AML-193 (cell line): ENCODE data around the gene CELF2.

ENCODE experiments used
- DNase-seq, 2 experiments: peaks; one replicate each; lab custom pipeline; 2025; lab: John Stamatoyannopoulos, UW

Gene CELF2

GRCh38 chr10:11225935-11226334, 208.3 kb downstream of the CELF2 start:
- DNase-seq: peak; percentile 11 to 37

DNA sequence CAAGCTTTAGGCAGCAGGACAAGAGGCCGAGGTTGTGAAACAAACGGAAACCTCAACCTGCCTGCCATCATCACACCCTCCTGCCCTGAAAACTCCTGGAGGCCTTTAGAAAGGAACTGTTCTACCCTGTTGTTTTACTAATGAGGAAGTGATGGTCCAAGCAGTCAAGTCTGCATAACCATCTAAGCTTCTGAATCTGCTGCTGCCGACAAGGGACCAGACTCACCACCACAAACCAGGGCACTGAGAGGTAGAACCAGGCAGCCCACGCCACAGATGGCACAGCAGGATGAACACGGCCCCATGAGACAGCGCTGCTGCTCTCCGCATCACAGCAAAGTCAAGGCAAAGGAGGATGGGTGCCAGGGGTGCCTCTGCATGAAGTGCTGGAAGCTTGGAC, 209.4 kb downstream of the CELF2 start:
- DNase-seq: no peak

GRCh38 chr10:11229893-11230292, 212.2 kb downstream of the CELF2 start:
- DNase-seq: no peak

GRCh38 chr10:11230498-11231167, 213.0 kb downstream of the CELF2 start:
- no peak for DNase-seq

- DNase-seq: no peak
These were observed 213.6 kb downstream of the CELF2 start for GRCh38 chr10:11231285-11231684.

DNA sequence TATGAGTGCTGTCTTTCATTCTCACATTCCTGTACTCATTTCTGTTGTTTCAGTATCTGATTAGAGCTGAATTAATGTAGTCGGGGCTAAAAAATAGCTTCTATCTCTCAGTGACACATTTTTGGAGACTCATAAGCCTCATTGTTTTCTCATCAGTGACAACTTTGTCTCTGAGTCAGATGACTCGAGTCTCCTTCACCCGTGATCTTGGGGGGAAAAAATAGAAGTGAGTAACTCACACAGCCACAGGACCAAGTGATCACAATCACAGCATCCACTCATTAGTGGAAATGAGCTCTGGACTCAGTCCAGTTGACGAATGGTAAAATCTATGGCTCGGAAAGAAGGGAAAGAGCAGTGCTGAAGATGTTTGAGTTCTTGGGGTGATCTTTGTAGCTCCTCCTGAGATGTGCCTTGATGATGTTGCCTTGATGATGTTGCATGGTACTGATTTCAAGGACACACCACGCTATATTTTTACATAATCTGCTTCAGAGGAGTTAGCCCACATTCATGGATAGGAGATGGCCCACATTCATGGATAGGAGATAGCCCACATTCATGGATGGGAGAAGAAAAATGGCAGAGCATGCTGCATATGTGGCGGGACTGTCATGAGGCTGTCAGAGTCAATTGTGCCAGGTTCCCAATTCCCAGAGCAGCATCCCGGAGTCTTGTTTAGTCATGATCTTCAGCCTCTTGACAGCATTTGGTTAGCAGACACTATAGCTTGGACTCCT, 214.7 kb downstream of the CELF2 start:
- DNase-seq: no peak

DNA sequence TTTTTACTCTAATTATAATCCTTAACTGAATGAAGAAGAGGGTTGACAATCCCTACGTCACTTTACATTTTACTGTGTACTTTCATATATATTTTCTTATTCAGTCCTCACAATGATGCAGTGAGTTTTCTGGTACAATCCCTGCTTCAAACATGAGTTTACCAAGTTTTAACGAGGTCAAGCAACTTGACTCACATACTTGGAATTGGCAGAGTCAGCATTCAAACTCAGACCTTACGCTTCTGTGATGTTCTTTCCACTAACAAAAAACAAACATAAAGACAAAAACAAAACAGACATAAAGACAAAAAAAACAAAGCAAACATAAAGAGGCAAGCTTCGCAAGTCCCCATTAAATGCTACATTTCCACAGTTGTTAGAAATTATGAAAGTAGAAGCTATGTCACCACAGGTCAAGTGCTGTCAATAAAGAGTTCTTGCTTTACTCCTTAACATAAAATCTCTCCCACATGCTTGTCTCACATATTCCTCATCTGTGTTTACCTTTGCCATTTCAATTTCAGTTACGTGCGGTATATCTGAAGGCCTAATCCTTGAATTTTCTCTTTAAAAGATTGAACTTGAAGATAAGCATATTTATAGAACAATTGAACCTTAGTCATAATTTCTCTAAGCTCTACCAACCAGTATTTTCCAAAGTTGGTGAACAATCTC, 217.3 kb downstream of the CELF2 start:
- DNase-seq: no peak

- DNase-seq: no peak
These were observed 218.1 kb downstream of the CELF2 start for GRCh38 chr10:11235771-11236170.

GRCh38 chr10:11236234-11236633, 218.6 kb downstream of the CELF2 start:
- DNase-seq: no peak

DNA sequence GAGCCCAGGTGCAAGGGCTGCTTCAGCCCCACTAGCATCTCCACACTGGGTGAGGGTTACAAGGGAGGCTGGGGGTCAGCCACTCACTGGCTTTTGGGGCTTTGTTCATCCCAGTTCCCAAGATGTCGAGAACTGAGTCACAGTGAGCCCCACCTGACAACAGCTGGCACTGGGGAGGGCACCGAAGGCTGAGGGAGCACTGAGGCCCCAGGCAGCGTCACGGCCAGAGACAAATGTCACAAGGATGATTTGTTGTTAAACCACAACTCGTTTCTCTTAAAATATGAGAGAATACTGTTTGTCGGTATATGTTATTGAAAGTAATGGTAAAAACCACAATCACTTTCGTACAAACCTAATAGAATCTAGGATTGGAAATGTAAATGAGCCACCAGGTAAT, 219.9 kb downstream of the CELF2 start:
- no peak for DNase-seq

- DNase-seq: no peak
These were observed 221.2 kb downstream of the CELF2 start for GRCh38 chr10:11238893-11239292.

GRCh38 chr10:11240641-11241040, 223.0 kb downstream of the CELF2 start:
- DNase-seq: no peak

DNA sequence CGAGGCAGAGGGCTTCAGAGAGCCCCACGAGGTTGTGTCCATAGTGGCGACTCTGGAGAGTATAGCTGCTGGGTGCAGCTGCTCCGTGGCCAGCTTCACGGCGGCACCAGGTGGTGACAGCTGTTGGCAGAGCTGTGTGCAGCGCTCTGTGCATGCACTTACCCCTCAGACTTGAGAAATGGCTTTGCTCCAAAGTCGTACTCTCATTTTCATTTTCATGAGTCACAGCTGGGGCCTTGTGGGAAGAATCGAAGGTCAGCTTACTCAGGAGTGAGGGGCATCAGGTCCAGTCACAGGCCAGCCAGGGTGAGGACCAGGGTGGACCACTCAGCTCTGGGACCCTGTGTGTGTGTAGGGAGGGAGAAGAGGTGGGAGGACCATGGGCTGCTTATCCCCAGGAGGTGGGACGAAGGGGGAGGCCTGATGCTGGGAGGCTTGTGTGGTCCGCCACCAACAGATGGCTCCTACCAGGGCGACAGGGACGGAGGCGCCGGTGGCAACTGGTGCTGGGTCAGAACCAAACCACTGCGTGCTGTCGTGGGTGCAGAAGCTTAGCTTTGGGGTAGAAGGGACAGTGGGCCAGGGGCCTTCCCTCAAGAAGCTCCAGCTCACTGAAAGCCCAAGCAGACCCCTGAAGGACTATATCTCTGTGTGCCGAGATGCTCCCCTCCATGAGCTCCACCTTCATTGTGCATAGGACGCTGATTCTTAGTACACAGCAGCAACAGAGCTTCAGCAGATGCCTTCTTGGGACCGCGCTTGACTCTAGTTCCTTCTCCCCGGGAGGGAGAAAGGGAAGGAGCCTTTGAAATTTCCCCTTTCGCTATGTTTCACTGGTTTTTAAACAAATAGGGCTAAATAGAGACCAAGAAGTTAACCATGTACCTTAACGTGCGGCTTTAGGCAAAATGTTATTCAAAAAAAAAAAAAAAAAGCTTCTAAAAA, 225.0 kb downstream of the CELF2 start:
- DNase-seq: no peak

GRCh38 chr10:11243425-11244222, 226.0 kb downstream of the CELF2 start:
- no peak for DNase-seq

- DNase-seq: no peak
These were observed 227.4 kb downstream of the CELF2 start for GRCh38 chr10:11245095-11245479.

GRCh38 chr10:11245510-11245909, 227.8 kb downstream of the CELF2 start:
- no peak for DNase-seq

GRCh38 chr10:11245981-11246590, 228.4 kb downstream of the CELF2 start:
- no peak for DNase-seq

DNA sequence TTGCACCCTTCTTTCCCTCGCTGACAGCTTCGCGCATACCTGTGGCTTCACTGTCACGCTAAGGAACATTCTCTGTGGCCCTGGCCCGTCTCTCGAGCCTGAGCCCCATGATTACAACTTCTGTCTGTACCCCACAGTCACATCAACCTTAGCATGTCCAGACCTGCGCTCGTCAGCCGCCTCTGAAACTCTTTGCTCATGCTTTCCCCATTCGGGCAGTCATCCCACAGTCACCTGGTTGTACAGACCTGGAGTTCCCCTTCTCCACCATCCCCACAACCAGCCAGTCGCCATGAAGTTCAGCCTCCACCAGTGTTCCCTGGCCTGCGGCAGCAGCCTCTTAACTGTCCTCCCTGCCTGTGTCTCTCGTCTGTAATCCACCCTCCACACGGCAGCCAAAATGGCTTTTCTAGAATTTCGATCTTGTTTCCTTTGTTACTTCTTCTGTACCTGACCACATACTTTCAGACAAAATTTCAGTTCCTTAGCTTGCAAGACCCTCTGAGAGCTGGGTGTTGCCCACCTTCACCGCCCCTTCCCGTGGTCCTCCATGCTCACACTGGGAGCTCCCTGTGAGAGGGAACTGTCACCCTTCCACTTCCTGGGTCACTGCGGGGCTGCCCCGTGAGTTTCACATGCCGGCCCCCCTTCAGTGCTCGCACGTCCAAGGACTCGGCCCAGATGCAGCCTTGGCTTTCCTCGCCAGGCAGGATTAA, 229.2 kb downstream of the CELF2 start:
- DNase-seq: no peak

- DNase-seq: no peak
These were observed 231.6 kb downstream of the CELF2 start for GRCh38 chr10:11249152-11249807.

- DNase-seq: no peak
These were observed 232.1 kb downstream of the CELF2 start for GRCh38 chr10:11249808-11250195.
